Endothelial cell (in vitro differentiated cells): Measurements from ENCODE around the gene KRT4. TPM values are rescaled to one million over a fixed set of nuclear protein-coding genes. Genes with fewer than 3 reads are reported as not detected.
"Not testable (repeated sequence)": the region's sequence is repeated elsewhere in the genome, so short reads cannot be mapped to it uniquely, and the experiment has no call there.

ENCODE experiments used
- DNase-seq: peaks from one replicate; pipeline ENCODE4 v3.0.0; 2021; ENCODE audit warnings: low spot score
- H3K27ac Mint-ChIP-seq: one replicate; pipeline ENCODE4 v1.8.0; 2021; ENCODE audit warnings: mixed read lengths, inconsistent platforms; ENCODE audit not compliant: unreplicated experiment
- H3K27me3 Mint-ChIP-seq: one replicate; pipeline ENCODE4 v1.8.0; 2021; ENCODE audit warnings: mild to moderate bottlenecking, moderate library complexity, mixed read lengths, inconsistent platforms; ENCODE audit not compliant: unreplicated experiment
- H3K36me3 Mint-ChIP-seq: one replicate; pipeline ENCODE4 v1.8.0; 2021; ENCODE audit warnings: mild to moderate bottlenecking, low read depth, mixed read lengths, inconsistent platforms; ENCODE audit not compliant: unreplicated experiment
- H3K4me1 Mint-ChIP-seq: one replicate; pipeline ENCODE4 v1.8.0; 2021; ENCODE audit warnings: mild to moderate bottlenecking, mixed read lengths, inconsistent platforms; ENCODE audit not compliant: unreplicated experiment
- H3K4me3 Mint-ChIP-seq: one replicate; pipeline ENCODE4 v1.8.0; 2021; ENCODE audit warnings: mild to moderate bottlenecking, mixed read lengths, inconsistent platforms; ENCODE audit not compliant: unreplicated experiment
- H3K9me3 Mint-ChIP-seq: one replicate; pipeline ENCODE4 v1.8.0; 2021; ENCODE audit warnings: mixed read lengths, inconsistent platforms; ENCODE audit not compliant: unreplicated experiment
- CTCF ChIP-seq: fragments of 200-600 bp; sonication (generic); IDR thresholded peaks from one replicate; pipeline ENCODE4 v1.5.0; 2021; ENCODE audit warnings: antibody characterized with exemption; ENCODE audit not compliant: unreplicated experiment
- total RNA-seq: library from RNA; stranded (reverse); fragmentation: NEBNext Ultra II Directional; extraction: Animal tissue kit (Norgen Biotek cat#: 25700); gene quantifications from one replicate; pipeline ENCODE4 v1.2.1, GENCODE V29; 2021; ENCODE audit not compliant: unreplicated experiment

The KRT4 gene
- total RNA-seq, 1 donor from 2014 or later = not detected

- DNase-seq = no peak
- no peak for TF ChIP-seq CTCF
- no peaks in the 10 kb centered on the region for H3K27me3 Mint-ChIP-seq
- no peaks in the 10 kb centered on the region for H3K9me3 Mint-ChIP-seq
- no peak overlapping the region for H3K4me3 Mint-ChIP-seq
- no peak overlapping the region for H3K27ac Mint-ChIP-seq
- H3K36me3 Mint-ChIP-seq = no peaks in the 10 kb centered on the region
- no peaks in the 10 kb centered on the region for H3K4me1 Mint-ChIP-seq
Observed at GRCh38 chr12:52857500-52857899, 43.6 kb upstream of the KRT4 start.

GRCh38 chr12:52856787-52857186, 42.9 kb upstream of the KRT4 start:
- Mint-ChIP-seq H3K27ac (no peak overlapping the region), H3K36me3 (no peaks in the 10 kb centered on the region), H3K27me3 (peaks cover 2% of the 10 kb centered on the region), H3K9me3 (no peaks in the 10 kb centered on the region), H3K4me1 (no peaks in the 10 kb centered on the region), H3K4me3 (no peak overlapping the region)
- no peak for TF ChIP-seq CTCF
- DNase-seq = no peak

GRCh38 chr12:52856077-52856476, 42.2 kb upstream of the KRT4 start:
- H3K36me3 Mint-ChIP-seq, H3K9me3 Mint-ChIP-seq, H3K27me3 Mint-ChIP-seq, H3K27ac Mint-ChIP-seq, H3K4me1 Mint-ChIP-seq, H3K4me3 Mint-ChIP-seq, DNase-seq: not testable (repeated sequence)

GRCh38 chr12:52851787-52852186, 37.9 kb upstream of the KRT4 start:
- peaks cover 5% of the 10 kb centered on the region for H3K27me3 Mint-ChIP-seq
- no peaks in the 10 kb centered on the region for H3K4me1 Mint-ChIP-seq
- H3K4me3 Mint-ChIP-seq = no peak overlapping the region
- TF ChIP-seq CTCF = no peak
- no peak for DNase-seq
- no peak overlapping the region for H3K27ac Mint-ChIP-seq
- no peaks in the 10 kb centered on the region for H3K36me3 Mint-ChIP-seq
- H3K9me3 Mint-ChIP-seq = no peaks in the 10 kb centered on the region

- Mint-ChIP-seq H3K4me1 (no peaks in the 10 kb centered on the region), H3K36me3 (no peaks in the 10 kb centered on the region), H3K27me3 (peaks cover 5% of the 10 kb centered on the region), H3K9me3 (no peaks in the 10 kb centered on the region), H3K27ac (no peak overlapping the region), H3K4me3 (no peak overlapping the region)
- TF ChIP-seq CTCF = no peak
- DNase-seq = no peak
Observed at GRCh38 chr12:52850681-52851080, 36.8 kb upstream of the KRT4 start.

- Mint-ChIP-seq H3K27ac (no peak overlapping the region), H3K4me3 (no peak overlapping the region), H3K27me3 (peaks cover 5% of the 10 kb centered on the region), H3K36me3 (no peaks in the 10 kb centered on the region), H3K9me3 (no peaks in the 10 kb centered on the region), H3K4me1 (no peaks in the 10 kb centered on the region)
- no peak for TF ChIP-seq CTCF
- no peak for DNase-seq
Observed at GRCh38 chr12:52849511-52849910, 35.6 kb upstream of the KRT4 start.
